ENCODE measurements around the gene RASL10A. TPM values are rescaled to one million over a fixed set of nuclear protein-coding genes. Genes with fewer than 3 reads are reported as not detected.

Gene RASL10A
- total and polyA plus RNA-seq, 9 of the 15 experiments (the other 6 are each of a cell fraction or from before 2014, with no cell fraction given): 0.17 to 1.2 (median 0.45) TPM; not detected in 3

GRCh38 chr22:29270475-29271271, 44.8 kb downstream of the RASL10A start (continued):
- 0 out of 2 replicates have a peak, but pooled peaks have one; percentile 16 for TF ChIP-seq HES1 (IDR thresholded peaks at IDR 0.05; ENCODE audit: low read depth)
- TF ChIP-seq SRSF1 (IDR thresholded peaks at IDR 0.05; ENCODE audit: low read depth, low read length): no peak
- TF ChIP-seq ZNF133 (CRISPR knock-in tag; IDR thresholded peaks at IDR 0.05): no peak
- TF ChIP-seq RCOR1 (IDR thresholded peaks at IDR 0.05; ENCODE audit: borderline replicate concordance in 1 of 2, low read depth in 2 of 2, low read length in 2 of 2): peak in 1 of 2 experiments; percentile 98; a peak in 3 of 4 replicates
- TF ChIP-seq MLLT1 (IDR thresholded peaks at IDR 0.05): no peak
- no peak for TF ChIP-seq ZNF79 (CRISPR knock-in tag; IDR thresholded peaks at IDR 0.05; ENCODE audit: low read depth)
- TF ChIP-seq CREB5 (CRISPR knock-in tag; IDR thresholded peaks at IDR 0.05): no peak
- TF ChIP-seq TEAD1 (CRISPR knock-in tag; IDR thresholded peaks at IDR 0.05): 0 out of 4 replicates have a peak, but pooled peaks of 1 of the 2 experiments have one; percentile 6
- TF ChIP-seq BHLHE40 (IDR thresholded peaks at IDR 0.05; ENCODE audit: low read length): no peak
- no peak for TF ChIP-seq FOS (IDR thresholded peaks at IDR 0.05; ENCODE audit: extremely low read depth, insufficient read length)
- TF ChIP-seq TCF3 (CRISPR knock-in tag; IDR thresholded peaks at IDR 0.05): peak; percentile 76
- TF ChIP-seq ZNF609 (CRISPR knock-in tag; IDR thresholded peaks at IDR 0.05; ENCODE audit: borderline replicate concordance): no peak
- no peak for TF ChIP-seq TAF9B (IDR thresholded peaks at IDR 0.05; ENCODE audit: partially characterized antibody)
- TF ChIP-seq DACH1 (IDR thresholded peaks at IDR 0.05; ENCODE audit: partially characterized antibody): peak; percentile 13
- no peak for TF ChIP-seq TSC22D4 (tag; IDR thresholded peaks at IDR 0.05)
- no peak for TF ChIP-seq ZNF586 (CRISPR knock-in tag; conservative IDR thresholded peaks at IDR 0.05)
- TF ChIP-seq FOXJ3 (CRISPR knock-in tag; IDR thresholded peaks at IDR 0.05): no peak
- TF ChIP-seq ELF2 (CRISPR knock-in tag; IDR thresholded peaks at IDR 0.05): no peak
- TF ChIP-seq NCOR1 (IDR thresholded peaks at IDR 0.05): peak; percentile 75

All from K562 (cell line).